MV-4-11 (cell line): ENCODE data around the gene RIN2.
"Not testable (repeated sequence)": the region's sequence is repeated elsewhere in the genome, so short reads cannot be mapped to it uniquely, and the experiment has no call there.

Experiments
- DNase-seq: peaks from one replicate; lab custom pipeline; 2025; lab: John Stamatoyannopoulos, UW

The RIN2 gene

DNA sequence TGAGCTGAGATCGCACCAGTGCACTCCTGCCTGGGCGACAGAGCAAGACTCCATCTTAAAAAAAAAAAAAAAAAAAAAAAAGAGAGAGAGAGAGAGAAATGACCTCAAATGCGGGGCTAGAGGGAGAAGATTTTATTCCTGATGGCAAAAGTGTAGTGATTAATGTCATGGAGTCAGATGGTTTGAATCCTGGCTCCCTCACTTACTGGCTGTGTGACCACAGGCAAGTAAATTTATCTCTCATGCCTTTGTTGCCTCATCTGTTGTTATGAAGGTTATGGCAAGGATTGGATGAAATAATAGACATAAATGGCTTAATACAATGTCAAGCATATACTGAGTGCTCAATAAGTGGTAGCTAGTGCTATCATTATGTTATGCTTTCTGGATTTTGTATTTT, 29.3 kb downstream of the RIN2 start:
- DNase-seq, result no peak

DNA sequence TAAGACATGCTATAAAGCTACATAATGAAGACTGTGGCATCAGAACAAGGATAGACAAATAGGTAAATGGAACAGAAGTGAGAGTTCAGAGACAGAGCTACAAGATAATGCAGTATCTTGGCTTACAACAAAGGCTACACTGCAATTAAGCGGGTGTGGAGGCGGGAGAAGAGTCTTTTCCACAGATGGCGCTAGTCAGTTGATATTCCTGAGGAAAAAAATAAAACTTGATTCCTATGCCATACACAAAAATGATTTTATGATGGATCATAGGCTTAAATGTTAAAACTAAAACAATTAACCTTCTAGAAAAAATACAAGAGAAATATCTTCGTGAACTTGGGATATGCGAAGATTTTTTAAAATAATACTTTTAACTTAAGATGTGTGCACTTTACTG, 31.0 kb downstream of the RIN2 start:
- DNase-seq, result no peak

DNA sequence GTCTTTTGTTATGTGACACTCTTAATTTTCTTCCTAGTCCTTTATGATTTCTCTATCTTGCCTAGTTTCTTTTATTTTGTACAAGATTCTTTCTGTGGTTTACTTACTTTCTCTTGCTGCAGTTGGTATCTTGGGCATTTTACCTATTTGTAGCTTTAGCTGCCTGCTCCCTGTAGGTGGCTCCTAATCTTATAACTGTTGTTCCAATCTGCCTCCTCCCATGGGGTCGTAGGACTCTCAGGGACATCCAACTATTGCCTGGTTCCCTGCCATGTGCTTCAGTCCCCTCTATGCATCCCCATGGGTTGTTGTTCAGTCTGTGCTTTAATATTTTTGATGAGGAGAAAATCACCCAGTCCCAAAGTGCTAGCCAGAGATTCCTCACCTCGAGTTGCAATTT, 31.4 kb downstream of the RIN2 start:
- no peak for DNase-seq

DNA sequence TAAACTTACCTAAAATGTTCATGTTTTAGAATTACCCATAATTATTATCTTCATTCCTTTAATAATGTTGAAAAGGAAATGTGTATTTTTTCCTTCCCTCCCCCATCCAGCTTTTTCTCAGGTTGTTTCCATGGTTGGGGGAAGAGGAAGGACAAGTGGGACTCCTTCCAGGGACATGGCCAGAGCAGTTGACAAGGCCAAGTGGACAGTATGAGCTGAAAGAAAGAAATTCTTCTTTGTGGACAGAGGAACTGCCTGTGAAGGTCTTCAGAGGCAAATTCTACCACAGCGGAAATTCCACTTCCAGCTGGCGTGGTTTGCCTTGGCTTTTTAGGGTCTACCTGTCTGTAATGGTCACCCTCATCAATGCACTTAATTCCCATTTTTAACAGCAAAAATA, 33.8 kb downstream of the RIN2 start:
- no peak for DNase-seq

DNA sequence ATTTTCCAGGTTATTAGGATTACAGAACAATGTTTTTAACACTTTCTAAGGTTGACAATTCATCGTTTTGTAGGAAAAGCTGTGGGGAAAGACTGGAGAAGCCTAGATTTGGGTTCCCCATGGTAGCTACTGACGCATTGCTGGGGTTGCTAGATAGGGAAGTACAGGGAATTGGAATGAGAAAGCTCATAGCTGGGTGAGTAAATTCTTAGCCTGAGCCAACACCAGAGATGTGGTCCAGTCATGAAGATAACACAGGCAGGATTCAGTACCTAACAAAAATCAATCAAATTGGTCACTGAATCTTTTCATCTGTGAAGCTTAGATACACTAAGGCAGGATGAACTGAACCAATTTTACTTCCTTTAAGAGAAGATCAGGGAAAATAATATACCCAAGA, 35.7 kb downstream of the RIN2 start:
- DNase-seq, result no peak

DNA sequence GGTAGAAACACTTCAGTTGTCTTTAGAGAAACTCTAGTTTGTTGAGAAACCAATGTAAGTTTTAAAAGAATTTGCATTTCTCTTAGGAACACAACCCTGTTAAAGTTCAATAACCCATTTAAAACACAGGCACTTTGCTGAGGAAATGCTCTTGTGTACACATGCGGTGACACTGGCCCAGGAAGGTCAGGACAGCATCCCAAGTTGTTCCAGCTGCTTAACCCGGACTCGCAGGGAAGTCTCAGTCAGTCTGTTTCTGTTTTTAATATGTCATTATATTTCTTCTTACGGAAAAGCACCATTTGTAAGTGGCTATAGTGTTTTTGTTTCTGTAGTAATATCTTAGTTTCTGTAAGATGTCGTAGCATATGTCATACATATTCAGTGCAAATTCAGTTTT, 36.9 kb downstream of the RIN2 start:
- no peak for DNase-seq

DNA sequence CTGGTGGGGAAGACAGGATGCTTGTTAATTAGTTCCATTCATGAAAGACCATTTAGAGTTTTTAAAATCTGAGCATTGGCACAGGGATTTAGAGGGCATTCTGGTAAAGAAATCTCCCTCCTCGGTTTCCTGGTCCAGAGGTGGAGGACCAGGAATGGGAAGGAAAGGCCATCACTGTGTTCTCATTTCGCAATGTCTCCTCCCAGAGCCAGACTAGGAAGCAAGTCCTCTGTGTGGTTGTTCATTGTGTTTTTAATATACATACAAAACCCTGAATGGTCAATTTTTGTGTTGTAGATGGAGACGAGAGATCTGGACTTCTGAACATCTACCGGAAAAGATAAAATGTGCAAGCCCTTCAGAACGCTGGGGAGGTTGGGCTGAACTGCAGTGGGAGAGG, 41.3 kb downstream of the RIN2 start:
- DNase-seq, result no peak

DNA sequence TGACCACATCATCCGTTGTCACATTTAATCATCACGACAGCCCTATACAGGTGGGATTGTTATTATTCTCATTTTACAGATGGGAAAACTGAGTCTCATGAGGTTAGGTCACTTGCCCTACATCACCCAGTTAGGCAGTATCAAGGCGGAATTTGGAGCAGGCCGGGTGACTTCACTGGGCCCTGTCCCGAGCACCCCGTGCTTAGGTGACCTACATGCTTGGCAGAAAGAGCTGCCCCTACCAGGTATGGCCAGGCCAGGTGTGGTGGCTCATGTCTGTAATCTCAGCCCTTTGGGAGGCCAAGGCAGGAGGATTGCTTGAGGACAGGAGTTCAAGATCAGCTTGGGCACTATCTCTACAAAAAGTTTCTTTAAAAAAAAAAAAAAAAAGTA, 44.0 kb downstream of the RIN2 start:
- DNase-seq, result no peak

DNA sequence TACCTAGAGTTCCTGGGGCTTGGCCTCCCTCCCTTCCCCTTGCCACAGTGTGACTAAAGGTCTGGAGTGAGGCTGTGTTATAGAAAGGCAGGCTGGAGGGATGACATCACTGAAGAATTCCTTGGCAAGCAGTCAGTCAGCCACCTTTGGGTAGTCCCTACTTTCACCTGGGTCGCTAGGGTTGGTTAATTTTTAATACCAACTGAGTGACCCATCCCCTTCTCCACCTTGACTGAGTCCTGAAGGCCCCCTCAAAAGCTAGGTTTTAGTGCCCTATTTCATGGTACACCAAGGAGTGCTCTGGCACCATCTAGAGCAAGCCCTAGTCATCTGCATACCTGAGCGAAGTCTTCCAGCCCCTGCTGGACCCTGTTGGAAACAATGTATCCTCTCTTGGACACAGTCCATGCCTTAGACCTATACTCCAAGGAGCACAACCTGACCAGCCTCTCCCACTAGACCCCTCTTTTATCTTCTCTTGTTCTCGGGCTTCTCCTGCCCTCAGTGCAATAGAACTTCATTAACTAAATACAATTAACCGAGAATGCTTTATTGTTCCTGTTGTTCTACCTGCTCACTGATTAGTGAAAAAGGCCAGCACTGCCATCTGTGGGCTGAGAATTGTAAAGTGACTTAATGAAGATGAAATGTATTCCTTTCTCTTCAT, 44.6 kb downstream of the RIN2 start:
- DNase-seq, result no peak

DNA sequence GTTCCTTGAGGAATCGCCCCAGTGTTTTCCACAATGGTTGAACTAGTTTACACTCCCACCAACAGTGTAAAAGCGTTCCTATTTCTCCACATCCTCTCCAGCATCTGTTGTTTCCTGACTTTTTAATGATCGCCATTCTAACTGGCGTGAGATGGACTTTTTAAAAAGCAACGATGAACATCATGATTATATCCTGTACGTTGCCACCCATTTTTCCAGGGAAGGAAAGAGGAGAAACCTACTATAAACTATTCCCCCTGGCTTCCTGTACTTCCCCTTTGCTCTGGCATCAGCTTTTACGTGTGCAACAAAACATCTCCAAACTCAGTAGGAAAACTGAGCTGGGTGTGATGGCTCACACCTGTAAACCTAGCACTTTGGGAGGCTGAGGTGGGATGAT, 48.2 kb downstream of the RIN2 start:
- DNase-seq, result not testable (repeated sequence)

DNA sequence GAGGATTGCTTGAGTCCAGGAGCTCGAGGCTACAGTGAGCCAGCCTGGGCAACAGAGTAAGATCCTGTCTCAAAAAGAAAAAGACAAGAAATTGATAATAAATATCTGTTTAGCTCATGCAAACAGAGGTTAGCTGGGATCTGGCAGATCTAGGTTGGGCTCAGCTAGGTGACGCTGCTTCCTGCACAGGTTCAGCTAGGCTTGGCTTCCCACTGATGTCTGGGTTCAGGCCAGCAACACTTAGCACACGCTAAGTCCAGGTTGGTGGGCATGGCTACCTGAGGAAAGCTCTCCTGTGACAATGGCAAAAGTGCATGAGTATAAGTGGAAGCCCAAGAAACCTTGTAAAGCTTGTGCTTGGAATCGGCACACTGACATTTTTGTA, 48.7 kb downstream of the RIN2 start:
- no peak for DNase-seq

DNA sequence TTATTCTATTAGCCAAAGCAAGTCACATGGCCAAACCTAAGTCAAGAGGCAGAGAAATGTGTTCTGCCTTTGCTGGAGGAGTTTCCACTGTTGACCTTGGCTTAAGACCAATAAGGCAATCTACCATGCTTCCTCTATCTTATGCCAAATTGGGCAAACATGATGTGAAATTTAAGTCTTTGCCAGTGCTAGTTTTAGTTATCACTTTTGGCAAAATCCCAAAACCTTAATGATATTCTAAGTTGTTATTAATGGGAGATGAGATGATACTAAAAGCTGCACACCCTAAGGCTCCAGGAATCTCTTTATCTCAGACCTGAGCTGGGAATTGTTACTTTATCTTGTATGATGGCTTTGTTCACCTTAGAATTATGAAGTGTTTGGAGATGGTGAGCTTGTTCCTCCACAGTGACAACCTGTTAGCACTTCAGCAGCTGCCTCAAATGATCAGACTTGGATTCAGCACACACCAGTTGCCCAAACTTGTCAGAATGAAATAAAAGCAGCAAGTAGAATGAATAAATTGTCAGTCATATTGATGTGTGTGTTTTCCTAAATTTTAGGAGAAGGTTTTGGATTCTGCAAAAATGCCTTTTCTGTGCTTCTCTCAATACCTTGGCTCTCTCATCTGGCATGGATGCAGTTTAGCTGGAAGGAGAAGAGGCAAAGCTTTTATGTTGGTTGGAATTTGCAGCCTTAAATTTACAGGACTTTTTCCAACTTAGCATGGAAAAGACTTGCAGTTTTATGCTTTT, 49.3 kb downstream of the RIN2 start:
- peak; percentile 32 for DNase-seq
